ENCODE measurements around the gene ITGAV.

Gene ITGAV

GRCh38 chr2:186575856-186576255 is 14.0 kb upstream of the ITGAV start:
- no peak for DNase-seq

GRCh38 chr2:186576614-186577013 is 13.2 kb upstream of the ITGAV start:
- no peak for DNase-seq

- DNase-seq = no peak
These were observed 7.2 kb upstream of the ITGAV start for GRCh38 chr2:186582698-186583097.

- no peak for DNase-seq
These were observed 5.8 kb upstream of the ITGAV start for GRCh38 chr2:186584053-186584452.

- DNase-seq = no peak
These were observed 1.4 kb upstream of the ITGAV start for GRCh38 chr2:186588421-186588820.

- DNase-seq = no peak
These were observed 780 bp upstream of the ITGAV start for GRCh38 chr2:186588940-186589611.

- DNase-seq = no peak
These were observed 498 bp downstream of the ITGAV start for GRCh38 chr2:186590350-186590758.

GRCh38 chr2:186590759-186591505 is 1.1 kb downstream of the ITGAV start:
- no peak for DNase-seq

- no peak for DNase-seq
These were observed 1.6 kb downstream of the ITGAV start for GRCh38 chr2:186591506-186591890.

GRCh38 chr2:186592137-186592875 is 2.5 kb downstream of the ITGAV start:
- no peak for DNase-seq

GRCh38 chr2:186593523-186593922 is 3.7 kb downstream of the ITGAV start:
- DNase-seq = no peak

GRCh38 chr2:186594001-186594722 is 4.3 kb downstream of the ITGAV start:
- DNase-seq = no peak

GRCh38 chr2:186595219-186595618 is 5.4 kb downstream of the ITGAV start:
- no peak for DNase-seq

- no peak for DNase-seq
These were observed 9.4 kb downstream of the ITGAV start for GRCh38 chr2:186599186-186599778.

GRCh38 chr2:186603286-186603685 is 13.4 kb downstream of the ITGAV start:
- no peak for DNase-seq

GRCh38 chr2:186605041-186605440 is 15.2 kb downstream of the ITGAV start:
- no peak for DNase-seq

GRCh38 chr2:186607660-186608324 is 17.9 kb downstream of the ITGAV start:
- DNase-seq = no peak

GRCh38 chr2:186610785-186611184 is 20.9 kb downstream of the ITGAV start:
- no peak for DNase-seq

- no peak for DNase-seq
These were observed 21.7 kb downstream of the ITGAV start for GRCh38 chr2:186611526-186611925.

GRCh38 chr2:186612026-186612425 is 22.2 kb downstream of the ITGAV start:
- DNase-seq = no peak

GRCh38 chr2:186612555-186613440 is 22.9 kb downstream of the ITGAV start:
- DNase-seq = no peak
